Stimulated activated CD4-positive, alpha-beta T cell treated with anti-CD3 and anti-CD28 coated beads, TNF-alpha, amount 100 ng/mL, for 4 hours (primary cell): ENCODE results near the gene CNPY3.
A peak's percentile ranks its signal among the peaks of the same experiment; 100 is the strongest.

Experiments
- DNase-seq, 3 experiments: peaks; one replicate each; pipeline ENCODE4 v3.0.0-alpha.2; 2020; ENCODE audit warnings: low read depth in 3 of 3

The CNPY3 gene

DNA sequence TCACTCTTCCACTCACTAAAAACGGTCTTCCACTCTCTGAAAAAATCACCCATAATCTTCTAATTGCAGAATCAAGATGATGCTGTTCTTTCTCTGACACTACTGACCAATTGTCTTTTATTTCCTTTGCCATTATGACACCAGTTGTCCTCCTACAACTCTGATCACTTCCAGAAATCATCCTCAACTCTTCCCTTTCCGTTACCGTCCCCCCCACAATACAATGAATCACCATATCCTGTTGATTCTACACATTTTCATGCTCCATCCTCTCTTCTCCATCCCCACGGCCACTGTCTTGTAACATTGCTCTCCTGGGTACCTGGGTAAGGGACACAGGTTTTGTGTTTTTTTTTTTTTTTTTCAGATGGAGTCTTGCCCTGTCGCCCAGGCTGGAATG, 52.6 kb downstream of the CNPY3 start:
- no peak for DNase-seq

- peak; percentile 84 to 94 (median 94) for DNase-seq
These were observed 55.0 kb downstream of the CNPY3 start, which contains the start of gene PPP2R5D for GRCh38 chr6:42984001-42984923. PPP2R5D (plus strand) TSS chr6:42984570; CDS start chr6:42984678, 108 bp downstream.

DNA sequence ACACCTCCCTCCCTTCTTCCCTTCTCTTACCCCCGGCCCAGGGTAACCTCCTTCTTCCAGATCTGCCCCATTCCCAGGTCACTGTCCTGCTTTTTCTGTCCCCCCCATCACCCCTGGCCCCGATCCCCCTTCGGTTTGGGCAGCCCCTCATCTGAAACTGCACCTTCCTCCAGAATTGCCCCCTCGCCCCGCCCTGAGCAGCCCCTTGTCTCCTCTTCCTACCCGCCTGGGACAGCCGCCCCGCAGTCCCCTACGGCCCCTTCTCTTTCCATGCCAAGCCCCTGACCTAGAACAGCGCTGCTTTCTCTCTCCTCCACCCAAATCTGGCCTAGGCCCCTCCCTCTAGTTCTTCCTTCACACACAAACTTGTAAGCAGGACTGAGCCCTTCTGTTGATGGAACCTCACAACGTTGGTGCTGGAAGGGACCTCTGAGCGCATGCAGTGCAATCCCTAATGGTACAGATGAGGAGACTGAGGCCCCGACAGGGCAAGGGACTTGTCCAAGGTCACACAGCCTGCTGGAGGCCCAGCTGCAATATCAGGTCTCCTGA, 55.7 kb downstream of the CNPY3 start:
- DNase-seq, result no peak

GRCh38 chr6:42987533-42988451, 58.5 kb downstream of the CNPY3 start:
- DNase-seq, result no peak

- no peak for DNase-seq
These were observed 59.3 kb downstream of the CNPY3 start for GRCh38 chr6:42988486-42989020.
